Measurements from ENCODE around the gene CSNK2A2.

The CSNK2A2 gene

GRCh38 chr16:58128711-58129096 is 69.2 kb downstream of the CSNK2A2 start:
- no peak for DNase-seq (ENCODE audit: low read depth in 2 of 2)
- TF ChIP-seq CTCF (IDR thresholded peaks at IDR 0.05; ENCODE audit: low read depth, low read length): no peak
- peak overlapping the region; percentile 94 to 97 for H3K4me3 ChIP-seq (replicated peaks in 1 of 2; ENCODE audit: low read depth in 2 of 2, low read length in 2 of 2)

GRCh38 chr16:58128181-58128631 is 69.7 kb downstream of the CSNK2A2 start:
- DNase-seq (ENCODE audit: low read depth in 2 of 2): no peak
- no peak for TF ChIP-seq CTCF (IDR thresholded peaks at IDR 0.05; ENCODE audit: low read depth, low read length)
- peak overlapping the region; percentile 94 to 97 for H3K4me3 ChIP-seq (replicated peaks in 1 of 2; ENCODE audit: low read depth in 2 of 2, low read length in 2 of 2)

GRCh38 chr16:58127634-58128033 is 70.3 kb downstream of the CSNK2A2 start:
- DNase-seq (ENCODE audit: low read depth in 2 of 2): no peak
- TF ChIP-seq CTCF (IDR thresholded peaks at IDR 0.05; ENCODE audit: low read depth, low read length): peak; percentile 36
- H3K4me3 ChIP-seq (replicated peaks in 1 of 2; ENCODE audit: low read depth in 2 of 2, low read length in 2 of 2): peak overlapping the region; percentile 11 to 94

GRCh38 chr16:58127033-58127556 is 70.8 kb downstream of the CSNK2A2 start:
- peak; percentile 38 for TF ChIP-seq CTCF (IDR thresholded peaks at IDR 0.05; ENCODE audit: low read depth, low read length)
- DNase-seq (ENCODE audit: low read depth in 2 of 2): peak; percentile 71 to 82

GRCh38 chr16:58126451-58126961 is 71.4 kb downstream of the CSNK2A2 start:
- no peak for TF ChIP-seq CTCF (IDR thresholded peaks at IDR 0.05; ENCODE audit: low read depth, low read length)
- DNase-seq (ENCODE audit: low read depth in 2 of 2): no peak
- peak overlapping the region in 1 of 2 donors; percentile 1 for H3K4me3 ChIP-seq (replicated peaks in 1 of 2; ENCODE audit: low read depth in 2 of 2, low read length in 2 of 2)

More at GRCh38 chr16:58127033-58127556, 70.8 kb downstream of the CSNK2A2 start:
- H3K4me3 ChIP-seq (replicated peaks in 1 of 2; ENCODE audit: low read depth in 2 of 2, low read length in 2 of 2): peak overlapping the region; percentile 11 to 94

GRCh38 chr16:58125781-58126335 is 72.0 kb downstream of the CSNK2A2 start:
- no peak overlapping the region for H3K4me3 ChIP-seq (replicated peaks in 1 of 2; ENCODE audit: low read depth in 2 of 2, low read length in 2 of 2)
- no peak for TF ChIP-seq CTCF (IDR thresholded peaks at IDR 0.05; ENCODE audit: low read depth, low read length)
- no peak for DNase-seq (ENCODE audit: low read depth in 2 of 2)
